Epithelial cell of esophagus (primary cell): Measurements from ENCODE around the gene ARFIP2.
A peak's percentile ranks its signal among the peaks of the same experiment; 100 is the strongest.

ENCODE experiments used
- DNase-seq: peaks from one replicate; pipeline ENCODE4 v3.0.0; 2010; ENCODE audit warnings: low read depth
- H3K4me3 ChIP-seq: 2 replicates; pipeline ENCODE4 v1.5.1; 2011; ENCODE audit warnings: mild to moderate bottlenecking, low read length, control low read depth
- TF ChIP-seq, protein P1 (sequence below): IDR thresholded peaks from 2 replicates; pipeline ENCODE4 v1.5.1; 2011; ENCODE audit warnings: low read depth, mild to moderate bottlenecking, low read length, control low read depth, inconsistent platforms; ENCODE audit not compliant: insufficient read depth; ENCODE audit errors: missing control alignments

ARFIP2 gene

DNA sequence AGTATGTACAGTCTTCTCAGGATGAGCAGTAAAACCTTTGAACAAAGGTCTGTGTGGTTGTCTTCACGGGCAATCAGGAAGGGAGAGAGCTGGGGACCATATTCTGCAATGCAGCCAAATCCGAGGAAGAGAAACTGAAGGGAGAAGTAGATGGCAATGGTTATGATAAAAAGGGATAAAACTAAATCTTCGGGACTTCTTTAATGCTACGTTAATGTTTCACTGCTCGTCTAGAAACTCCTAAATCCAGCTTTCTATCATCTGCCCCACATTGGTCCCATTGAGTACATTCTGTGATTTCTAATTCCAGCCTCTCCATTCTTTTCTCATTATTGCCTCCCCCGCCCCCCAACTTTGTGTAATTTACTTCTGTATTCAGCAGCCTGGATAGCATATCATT lies 1.9 kb upstream of the ARFIP2 start:
- TF ChIP-seq, protein P1, sequence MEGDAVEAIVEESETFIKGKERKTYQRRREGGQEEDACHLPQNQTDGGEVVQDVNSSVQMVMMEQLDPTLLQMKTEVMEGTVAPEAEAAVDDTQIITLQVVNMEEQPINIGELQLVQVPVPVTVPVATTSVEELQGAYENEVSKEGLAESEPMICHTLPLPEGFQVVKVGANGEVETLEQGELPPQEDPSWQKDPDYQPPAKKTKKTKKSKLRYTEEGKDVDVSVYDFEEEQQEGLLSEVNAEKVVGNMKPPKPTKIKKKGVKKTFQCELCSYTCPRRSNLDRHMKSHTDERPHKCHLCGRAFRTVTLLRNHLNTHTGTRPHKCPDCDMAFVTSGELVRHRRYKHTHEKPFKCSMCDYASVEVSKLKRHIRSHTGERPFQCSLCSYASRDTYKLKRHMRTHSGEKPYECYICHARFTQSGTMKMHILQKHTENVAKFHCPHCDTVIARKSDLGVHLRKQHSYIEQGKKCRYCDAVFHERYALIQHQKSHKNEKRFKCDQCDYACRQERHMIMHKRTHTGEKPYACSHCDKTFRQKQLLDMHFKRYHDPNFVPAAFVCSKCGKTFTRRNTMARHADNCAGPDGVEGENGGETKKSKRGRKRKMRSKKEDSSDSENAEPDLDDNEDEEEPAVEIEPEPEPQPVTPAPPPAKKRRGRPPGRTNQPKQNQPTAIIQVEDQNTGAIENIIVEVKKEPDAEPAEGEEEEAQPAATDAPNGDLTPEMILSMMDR, result no peak
- no peak for DNase-seq
- H3K4me3 ChIP-seq, result no peak overlapping the region

DNA sequence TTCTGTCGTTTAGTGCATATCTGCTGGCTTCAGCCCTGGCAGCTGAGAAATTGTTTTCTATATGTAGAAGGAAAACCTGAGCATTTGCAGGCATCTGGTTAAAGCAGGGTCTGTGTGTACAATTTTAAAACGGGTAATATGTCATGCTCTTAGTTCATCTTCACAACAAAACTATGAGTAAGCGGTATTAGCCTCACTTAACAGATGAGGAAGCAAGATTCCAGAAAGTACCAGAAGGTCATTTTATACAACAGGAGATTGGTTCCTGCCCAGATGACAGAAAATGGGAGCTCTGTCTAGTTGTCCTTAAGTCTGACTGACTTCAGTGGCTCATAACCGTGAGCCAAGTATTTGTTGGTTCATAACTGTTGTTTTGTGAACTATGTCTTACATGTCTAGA lies 1.3 kb upstream of the ARFIP2 start:
- peak overlapping the region; percentile 98 for H3K4me3 ChIP-seq
- TF ChIP-seq, protein P1, result no peak
- DNase-seq, result peak; percentile 12

DNA sequence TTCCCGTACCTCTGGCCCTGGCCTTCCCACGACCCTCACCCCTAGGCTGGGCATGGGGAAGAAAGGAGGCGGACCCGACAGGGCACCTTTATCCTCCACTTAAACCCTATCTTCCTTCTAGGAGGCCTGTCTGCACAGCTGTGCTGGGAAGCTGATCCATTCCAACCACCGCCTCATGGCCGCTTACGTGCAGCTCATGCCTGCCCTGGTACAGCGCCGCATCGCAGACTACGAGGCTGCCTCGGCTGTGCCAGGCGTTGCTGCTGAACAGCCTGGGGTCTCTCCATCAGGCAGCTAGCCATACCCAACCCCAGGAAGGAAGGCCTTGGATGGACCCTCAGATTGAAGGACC lies 769 bp upstream of the ARFIP2 start:
- TF ChIP-seq, protein P1, result no peak
- peak overlapping the region; percentile 98 for H3K4me3 ChIP-seq
- DNase-seq, result peak; percentile 29

DNA sequence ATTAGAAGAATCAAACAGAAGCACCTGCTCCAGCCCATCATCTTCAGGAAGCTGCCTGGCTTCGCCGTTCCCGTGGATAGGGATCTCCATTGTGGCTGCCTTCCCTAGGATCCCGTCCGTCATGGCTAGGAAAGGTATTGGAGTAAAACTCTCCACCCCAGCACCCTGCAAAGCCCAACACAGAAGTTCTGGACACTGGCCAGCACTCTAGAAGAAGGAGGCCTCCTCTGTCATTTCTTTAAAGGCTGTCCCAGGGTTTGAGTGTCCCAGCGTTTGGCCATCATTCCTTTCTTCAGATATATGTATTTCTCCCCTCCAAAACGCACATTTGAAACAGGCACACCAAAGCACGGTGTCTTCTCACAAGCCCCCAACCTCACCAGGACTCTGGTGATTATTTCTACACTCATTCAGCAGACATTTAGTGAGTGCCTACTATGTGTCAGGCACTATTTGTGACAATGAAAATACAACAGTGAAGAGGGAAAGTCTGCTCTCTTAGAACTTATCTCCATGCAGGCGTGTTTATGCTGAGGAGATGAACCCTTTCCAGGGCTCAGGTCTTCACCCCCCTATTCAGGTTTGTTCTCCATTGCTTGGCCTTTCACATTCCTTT lies 724 bp downstream of the ARFIP2 start:
- TF ChIP-seq, protein P1, result no peak
- no peak for DNase-seq
- H3K4me3 ChIP-seq, result peak overlapping the region; percentile 98

DNA sequence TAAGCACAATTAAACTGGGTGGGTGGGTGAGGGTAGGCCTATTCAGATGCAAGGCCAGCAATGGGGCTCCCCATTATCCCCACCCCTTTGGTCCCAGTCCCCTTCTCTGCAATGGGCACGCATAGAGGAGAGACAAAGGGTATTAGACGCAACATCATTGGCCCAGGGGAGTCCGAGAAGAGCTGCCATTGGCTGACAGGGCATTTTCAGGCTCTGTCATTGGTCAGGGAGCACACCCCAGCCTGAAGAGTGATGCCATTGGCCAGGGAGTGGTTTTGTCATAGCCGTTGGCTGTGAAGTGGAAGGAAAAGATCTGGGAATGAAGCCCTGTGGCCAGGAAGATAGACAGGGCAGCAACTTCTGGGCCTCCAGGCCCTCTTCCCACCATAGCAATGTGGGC lies 4.6 kb downstream of the ARFIP2 start:
- no peak overlapping the region for H3K4me3 ChIP-seq
- TF ChIP-seq, protein P1, result no peak
- DNase-seq, result no peak

DNA sequence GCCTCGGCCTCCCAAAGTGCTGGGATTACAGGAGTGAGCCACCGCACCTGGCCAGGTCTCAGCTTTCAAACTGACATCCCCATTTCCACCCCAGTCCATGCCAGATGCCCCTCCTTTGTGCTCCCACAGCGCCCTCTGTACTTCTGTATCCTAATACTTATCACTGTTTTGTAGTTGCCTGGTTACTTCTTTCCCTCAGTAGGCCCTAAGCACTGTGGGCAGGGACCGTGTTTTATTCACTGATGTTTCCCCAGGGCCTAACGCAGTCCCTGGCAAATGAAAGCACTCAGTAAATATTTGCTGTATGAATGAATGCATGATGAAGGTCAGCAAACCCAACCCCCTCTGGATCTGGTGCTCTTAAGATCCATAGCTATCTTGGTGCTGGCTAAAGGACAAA lies 5.2 kb downstream of the ARFIP2 start:
- H3K4me3 ChIP-seq, result no peak overlapping the region
- DNase-seq, result no peak
- TF ChIP-seq, protein P1, result no peak

DNA sequence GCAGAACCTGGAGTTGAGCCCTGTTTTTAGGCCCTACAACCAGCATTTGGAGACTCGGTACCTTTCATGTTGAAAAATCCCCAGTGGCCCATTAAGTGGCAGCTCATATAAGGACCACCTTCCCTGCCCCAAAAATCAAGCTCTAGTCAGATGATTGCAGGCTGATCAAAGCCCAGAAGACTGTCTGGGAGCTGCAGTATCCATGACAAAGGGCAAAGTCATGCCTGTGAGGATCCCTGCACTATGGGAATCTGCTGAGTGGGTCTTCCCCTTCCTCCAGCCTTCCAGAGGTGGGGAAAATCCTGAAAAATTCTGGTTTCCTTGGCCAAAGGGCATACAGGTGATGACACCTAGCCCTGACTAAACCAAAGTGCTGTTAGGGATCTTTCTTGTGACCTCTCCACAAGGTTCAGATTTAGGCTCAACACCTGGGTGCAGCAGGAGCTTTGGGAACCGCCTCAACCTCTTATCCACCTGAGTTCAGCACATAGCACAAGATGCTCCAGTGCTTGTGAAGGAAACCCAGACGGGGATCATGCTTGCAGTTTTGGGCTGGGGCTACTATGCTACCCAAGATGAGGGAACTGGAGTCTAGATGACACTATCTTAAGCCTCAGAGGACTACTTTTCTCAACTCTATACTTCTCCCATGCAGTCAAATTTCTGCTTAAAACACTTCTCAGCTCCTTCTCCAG lies 6.2 kb downstream of the ARFIP2 start:
- TF ChIP-seq, protein P1, result no peak
- H3K4me3 ChIP-seq, result no peak overlapping the region
- no peak for DNase-seq
